Mononuclear cell (primary cell): ENCODE data around the gene SLC12A6. TPM values are rescaled to one million over a fixed set of nuclear protein-coding genes. Genes with fewer than 3 reads are reported as not detected.

Experiments
- total RNA-seq: library from RNA; depleted of rRNA; stranded (reverse); fragments of >200 nt; gene quantifications from one replicate; pipeline ENCODE4 v1.2.3, GENCODE V29; 2012

Gene SLC12A6
- total RNA-seq, 1 donor, result 87.5 TPM

Other genes with a start within 250 kb of the SLC12A6 start
- 34.7 TPM for gene EMC7, start 235.9 kb downstream of the SLC12A6 start, total RNA-seq
- 4.5 TPM for gene PGBD4, start 235.7 kb downstream of the SLC12A6 start, total RNA-seq
- gene KATNBL1, start 127.7 kb downstream of the SLC12A6 start, total RNA-seq, result 12.0 TPM
- 43.6 TPM for gene EMC4, start 112.8 kb downstream of the SLC12A6 start, total RNA-seq
- gene NOP10, start 5.4 kb upstream of the SLC12A6 start, total RNA-seq, result 112 TPM
- not detected for gene NUTM1, start 5.5 kb upstream of the SLC12A6 start, total RNA-seq
- 9.2 TPM for gene LPCAT4, start 29.4 kb upstream of the SLC12A6 start, total RNA-seq
- gene GOLGA8A, start 100.0 kb upstream of the SLC12A6 start, total RNA-seq, result 59.4 TPM
- 186 TPM for gene GOLGA8B, start 245.9 kb upstream of the SLC12A6 start, total RNA-seq